HG02885 (cell line): Measurements from ENCODE around the gene NRG4.
"Not testable (repeated sequence)": the region's sequence is repeated elsewhere in the genome, so short reads cannot be mapped to it uniquely, and the experiment has no call there.

ENCODE experiments used
- ATAC-seq: cut with Tn5 transposase; IDR thresholded peaks from one replicate; pipeline ENCODE4 v1.9.1; 2021; ENCODE audit warnings: mild to moderate bottlenecking; ENCODE audit not compliant: unreplicated experiment, poor library complexity

NRG4 gene

DNA sequence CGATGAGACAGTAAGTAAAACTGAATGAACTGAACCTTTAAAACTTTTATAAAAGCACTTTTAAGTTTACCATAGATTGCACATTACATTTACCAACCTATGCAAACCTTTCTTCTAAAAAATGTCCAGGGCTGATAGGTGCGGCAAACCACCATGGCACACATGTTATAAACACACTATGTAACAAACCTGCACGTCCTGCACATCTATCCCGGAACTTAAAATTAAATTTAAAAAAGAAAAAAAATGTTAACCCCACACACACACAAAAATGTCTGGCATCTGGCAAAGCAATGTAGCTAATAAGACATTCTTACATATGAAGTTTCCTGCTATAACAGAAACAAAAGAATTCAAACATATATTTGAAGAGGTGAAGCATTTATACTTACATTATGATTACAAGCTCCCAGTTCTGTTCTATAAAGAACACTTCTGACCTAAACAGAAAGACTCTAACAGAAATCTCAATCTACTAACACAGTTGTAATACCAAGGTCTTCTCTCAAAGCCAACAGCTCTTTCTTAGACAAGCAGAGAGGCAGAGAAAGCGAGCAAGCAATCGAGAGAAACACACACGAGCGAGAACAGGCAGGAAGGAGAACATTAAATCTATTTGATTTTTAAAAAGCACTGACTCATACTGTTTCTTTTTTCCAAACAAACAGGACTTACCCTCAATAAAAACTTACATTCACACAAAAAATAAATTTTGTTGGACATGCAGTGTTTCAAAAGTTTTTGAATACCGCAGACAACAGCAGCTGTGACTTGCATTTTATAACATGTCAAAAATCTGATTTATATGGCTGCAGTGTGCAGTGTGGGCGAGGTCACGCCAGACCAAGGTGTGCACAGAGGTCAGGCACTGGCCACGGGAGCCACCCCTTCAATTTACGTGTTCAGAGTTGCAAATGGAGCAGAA lies at the start of gene NRG4:
Gene NRG4 (minus strand): TSS at position 798 of the 925 bp plus-strand sequence. CDS start 1,194 bp downstream, outside the sequence.
- ATAC-seq = no peak

DNA sequence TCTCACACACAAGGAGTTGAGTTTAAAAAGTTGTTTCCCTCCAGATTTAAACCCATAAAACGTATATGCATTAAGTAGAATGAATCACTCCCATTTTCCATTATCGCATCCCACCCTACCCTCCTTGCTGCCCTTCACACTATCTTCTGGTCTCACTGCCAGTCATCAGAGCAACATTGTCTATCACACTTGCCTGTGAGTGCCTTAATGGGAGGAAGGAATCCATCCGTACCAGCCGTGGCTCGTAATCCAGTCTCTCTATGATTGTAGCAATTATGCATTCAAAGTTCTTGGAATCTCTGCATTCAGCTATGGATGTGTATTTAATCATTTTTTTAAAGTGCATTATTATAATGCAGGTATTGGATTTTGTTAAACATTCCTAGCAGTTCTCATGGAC lies 49.5 kb upstream of the NRG4 start:
- no peak for ATAC-seq

GRCh38 chr15:76060118-76060989 lies 48.1 kb upstream of the NRG4 start:
- no peak for ATAC-seq

DNA sequence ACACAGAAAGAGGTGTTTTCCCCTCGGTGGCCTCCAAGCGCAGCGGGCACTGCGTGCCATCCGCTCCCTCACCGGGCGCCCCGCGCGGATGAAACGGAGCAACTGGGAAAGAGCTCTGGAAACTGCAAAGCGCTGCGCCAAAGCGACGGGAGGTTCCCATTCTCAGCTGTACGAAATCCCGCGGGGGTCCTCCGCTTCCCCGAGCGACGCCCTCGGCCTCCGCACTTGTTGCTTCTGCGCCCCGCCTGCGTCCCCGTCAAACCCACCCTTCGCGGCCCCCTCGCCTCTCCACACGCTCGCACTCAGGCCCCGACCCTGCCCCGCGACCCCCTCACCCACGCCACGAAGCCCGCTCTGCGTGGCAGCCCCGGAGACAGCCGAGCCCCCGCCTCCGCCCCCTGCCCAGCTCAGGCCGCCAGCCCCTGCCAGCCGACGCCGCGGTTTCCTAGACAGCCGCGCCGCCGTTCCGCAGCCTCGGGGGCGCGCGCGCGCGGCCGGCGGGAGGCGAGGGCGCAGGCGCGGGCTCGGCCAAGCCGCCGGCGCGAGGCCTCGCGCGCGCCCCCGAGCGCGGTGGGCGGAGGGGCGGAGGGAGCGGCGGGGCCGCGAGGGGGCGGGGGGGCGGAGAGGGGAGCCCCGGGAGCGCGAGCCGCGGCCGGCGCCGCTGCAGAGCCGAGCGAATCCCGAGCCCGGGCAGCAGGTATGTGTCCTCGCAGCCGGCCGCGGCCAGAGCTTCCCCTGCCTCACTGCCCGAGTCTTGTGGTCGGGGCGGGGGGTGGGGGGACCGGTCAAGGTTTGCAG lies 47.3 kb upstream of the NRG4 start, which contains the start of gene TMEM266:
Gene TMEM266 (plus strand): TSS at position 666 of the 798 bp plus-strand sequence. CDS start 74,279 bp downstream, outside the sequence.
- ATAC-seq = no peak

DNA sequence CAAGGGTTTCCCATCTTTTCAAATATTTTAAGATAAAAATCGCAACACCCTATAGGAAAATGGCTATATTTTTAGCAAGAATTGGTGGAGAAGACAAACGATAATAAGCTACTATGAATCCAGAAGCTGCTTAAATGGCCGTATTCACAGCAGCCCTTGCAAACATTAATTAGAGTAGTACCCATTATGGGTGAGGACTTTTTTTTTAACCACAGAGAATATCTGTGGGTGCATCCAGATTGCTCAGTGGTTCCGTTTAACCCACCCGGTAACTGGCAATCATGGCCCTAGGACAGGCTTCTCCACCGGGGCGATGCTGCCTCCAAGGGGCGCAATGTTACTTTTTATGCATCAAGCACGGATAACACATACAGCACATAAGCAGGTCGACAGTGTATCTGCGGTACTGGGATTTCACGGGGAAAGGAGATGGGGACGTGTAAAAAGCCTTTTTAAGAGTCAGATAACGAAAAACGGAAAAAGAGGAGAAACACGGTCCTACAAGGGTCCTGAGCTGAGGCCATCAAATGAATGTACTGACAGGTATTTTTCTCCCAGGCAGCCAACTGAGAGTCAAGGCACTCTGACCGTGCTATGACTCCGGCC lies 46.6 kb upstream of the NRG4 start:
- no peak for ATAC-seq

GRCh38 chr15:76057332-76058000 lies 45.2 kb upstream of the NRG4 start:
- no peak for ATAC-seq

- ATAC-seq = no peak
These were observed 44.7 kb upstream of the NRG4 start for GRCh38 chr15:76056931-76057330.

GRCh38 chr15:76054201-76054600 lies 42.0 kb upstream of the NRG4 start:
- not testable (repeated sequence) for ATAC-seq

DNA sequence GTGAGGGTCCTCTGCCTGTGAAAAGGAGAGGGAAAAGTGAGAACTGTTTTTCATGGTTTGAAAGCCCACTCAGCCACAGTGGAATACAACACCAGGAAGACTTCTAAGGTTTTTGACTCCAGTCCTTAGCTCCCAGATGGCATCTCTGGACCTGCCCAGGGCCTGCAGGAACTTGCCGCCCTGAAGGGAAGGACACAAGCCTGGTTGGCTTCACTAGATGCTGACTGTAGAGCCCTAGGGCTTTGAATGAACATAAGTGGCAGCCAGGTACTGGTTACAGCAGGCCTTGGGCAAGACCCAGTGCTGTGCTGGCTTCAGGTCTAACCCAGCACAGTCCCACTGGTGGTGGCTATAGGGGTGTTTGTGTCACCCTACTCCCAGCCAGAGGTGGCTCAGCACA lies 26.3 kb upstream of the NRG4 start:
- no peak for ATAC-seq

- no peak for ATAC-seq
These were observed 23.4 kb upstream of the NRG4 start for GRCh38 chr15:76035593-76035992.

GRCh38 chr15:76034111-76034510 lies 21.9 kb upstream of the NRG4 start:
- ATAC-seq = no peak

GRCh38 chr15:76033438-76033837 lies 21.2 kb upstream of the NRG4 start:
- no peak for ATAC-seq

GRCh38 chr15:76032046-76032445 lies 19.8 kb upstream of the NRG4 start:
- ATAC-seq = no peak

DNA sequence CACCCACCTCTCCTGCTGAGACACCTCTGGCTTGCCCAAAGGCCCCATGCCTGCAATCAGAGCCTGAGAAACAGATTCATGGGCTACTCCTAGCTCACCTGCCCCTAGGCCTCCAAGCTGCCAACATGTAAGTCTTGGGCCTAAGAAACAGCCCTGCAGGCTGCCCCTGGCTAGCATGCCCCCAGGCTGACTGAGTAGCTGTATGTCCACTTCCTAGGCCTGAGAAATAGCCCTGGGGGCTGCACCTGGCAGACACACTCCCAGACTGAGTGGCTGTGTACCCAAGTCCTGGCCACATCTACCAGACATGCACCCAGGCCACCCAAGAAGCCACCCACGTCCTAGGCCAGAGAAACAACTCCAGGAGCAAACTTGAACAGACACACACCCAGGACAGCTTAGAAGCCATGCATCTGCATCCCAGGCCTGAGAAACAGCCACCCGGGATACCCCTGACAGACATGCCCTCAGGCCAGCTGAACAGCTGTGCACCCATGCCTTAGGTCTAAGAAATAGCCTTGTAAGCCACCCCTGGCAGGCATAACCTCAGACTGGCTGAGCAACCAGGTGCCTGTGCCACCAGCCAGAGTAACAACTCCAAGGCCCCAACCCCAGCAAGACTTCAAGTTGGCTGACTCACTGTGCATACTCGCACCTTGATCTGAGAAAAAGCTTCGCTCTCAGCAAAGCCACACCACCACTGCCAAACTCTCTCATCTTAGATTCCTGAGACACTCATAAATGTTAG lies 12.0 kb upstream of the NRG4 start:
- no peak for ATAC-seq

DNA sequence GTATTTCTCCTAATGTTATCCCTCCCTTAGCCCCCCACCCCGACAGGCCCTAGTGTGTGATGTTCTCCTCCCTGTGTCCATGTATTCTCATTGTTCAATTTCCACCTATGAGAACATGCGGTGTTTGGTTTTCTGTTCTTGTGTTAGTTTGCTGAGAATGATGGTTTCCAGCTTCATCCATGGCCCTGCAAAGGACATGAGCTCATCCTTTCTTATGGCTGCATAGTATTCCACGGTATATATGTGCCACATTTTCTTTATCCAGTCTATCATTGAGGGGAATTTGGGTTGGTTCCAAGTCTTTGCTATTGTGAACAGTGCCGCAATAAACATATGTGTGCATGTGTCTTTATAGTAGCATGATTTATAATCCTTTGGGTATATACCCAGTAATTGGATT lies 1.2 kb upstream of the NRG4 start:
- not testable (repeated sequence) for ATAC-seq

GRCh38 chr15:76010613-76011012 lies 1.6 kb downstream of the NRG4 start:
- ATAC-seq = no peak

- no peak for ATAC-seq
These were observed 6.0 kb downstream of the NRG4 start for GRCh38 chr15:76006136-76006778.

GRCh38 chr15:76003364-76003763 lies 8.9 kb downstream of the NRG4 start:
- no peak for ATAC-seq
